OCI-LY7 (cell line): Measurements from ENCODE around the gene CFAP54. TPM values are rescaled to one million over a fixed set of nuclear protein-coding genes. Genes with fewer than 3 reads are reported as not detected.

Source experiments
- BruUV-seq: library from RNA; stranded (reverse); fragments of 400-500 nt; replicated peaks from 2 replicates; lab custom pipeline; 2021; lab: Mats Ljungman, UMichigan
- CTCF ChIA-PET: fragments of 300-600 bp; sonication (Branson Sonifier 250); formaldehyde crosslinking; loops from one replicate; lab custom pipeline; 2022; ENCODE audit warnings: antibody characterized with exemption; ENCODE audit not compliant: unreplicated experiment; lab: Charles Lee
- POLR2A ChIA-PET: fragments of 300-600 bp; sonication (Branson Sonifier 250); formaldehyde crosslinking; loops from one replicate; lab custom pipeline; 2022; ENCODE audit warnings: antibody characterized with exemption; lab: Charles Lee
- DNase-seq: peaks from one replicate; pipeline ENCODE4 v3.0.0-alpha.2; 2015; ENCODE audit warnings: low spot score
- H2AFZ ChIP-seq: fragments of 200-600 bp; sonication (generic), shearing (Covaris generic); 2 replicates; pipeline ENCODE4 v1.6.1; 2014; ENCODE audit warnings: mild to moderate bottlenecking, antibody characterized with exemption, low read length, moderate library complexity
- H3K27ac ChIP-seq: fragments of 200-600 bp; sonication (generic); 2 replicates; pipeline ENCODE4 v1.5.1; 2014; ENCODE audit warnings: mixed run types, low read depth, mild to moderate bottlenecking, moderate library complexity, low read length, inconsistent platforms; ENCODE audit not compliant: poor library complexity, severe bottlenecking
- H3K36me3 ChIP-seq: fragments of 200-600 bp; sonication (generic); 2 replicates; pipeline ENCODE4 v1.6.1; 2014; ENCODE audit warnings: mild to moderate bottlenecking, antibody characterized with exemption, low read length, moderate library complexity, mixed read lengths; ENCODE audit not compliant: insufficient read depth
- H3K4me1 ChIP-seq: fragments of 200-600 bp; sonication (generic); 2 replicates; pipeline ENCODE4 v1.5.1; 2014; ENCODE audit warnings: mild to moderate bottlenecking, low read length; ENCODE audit not compliant: insufficient read depth, poor library complexity, severe bottlenecking
- H3K4me2 ChIP-seq: fragments of 200-600 bp; sonication (generic); 2 replicates; pipeline ENCODE4 v1.6.1; 2014; ENCODE audit warnings: mild to moderate bottlenecking, low read length
- H3K4me3 ChIP-seq: fragments of 200-600 bp; sonication (generic); 2 replicates; pipeline ENCODE4 v1.5.1; 2014; ENCODE audit warnings: mild to moderate bottlenecking, low read depth, low read length; ENCODE audit not compliant: poor library complexity, severe bottlenecking
- H3K79me2 ChIP-seq: fragments of 200-600 bp; sonication (generic); 2 replicates; pipeline ENCODE4 v1.6.1; 2016; ENCODE audit warnings: low read depth, mild to moderate bottlenecking, low read length, moderate library complexity, mixed read lengths; ENCODE audit not compliant: insufficient read depth
- H3K9me2 ChIP-seq: fragments of 200-600 bp; sonication (generic); 2 replicates; pipeline ENCODE4 v1.6.1; 2016; ENCODE audit warnings: mild to moderate bottlenecking, low read length, mixed read lengths; ENCODE audit not compliant: insufficient read depth
- H3K9me3 ChIP-seq: fragments of 200-600 bp; sonication (generic); 2 replicates; pipeline ENCODE4 v1.6.1; 2014; ENCODE audit warnings: mild to moderate bottlenecking, mixed run types, low read length, mixed read lengths
- H4K20me1 ChIP-seq: fragments of 200-600 bp; sonication (generic); 2 replicates; pipeline ENCODE4 v1.6.1; 2014; ENCODE audit warnings: mild to moderate bottlenecking, antibody characterized with exemption, low read length, moderate library complexity, mixed read lengths; ENCODE audit not compliant: insufficient read depth
- CTCF ChIP-seq: fragments of 200-600 bp; sonication (generic); conservative IDR thresholded peaks from 2 replicates; pipeline ENCODE4 v1.5.1; 2014; ENCODE audit warnings: mild to moderate bottlenecking, antibody characterized with exemption, low read length, moderate library complexity, mixed read lengths
- EZH2phosphoT487 ChIP-seq: fragments of 200-600 bp; sonication (generic); IDR thresholded peaks from 2 replicates; pipeline ENCODE4 v1.6.1; 2018; ENCODE audit warnings: low read depth, borderline replicate concordance, mild to moderate bottlenecking, mixed run types, antibody characterized with exemption, low read length, moderate library complexity, mixed read lengths
- intact Hi-C: fragments of 100-400 bp; cut with micrococcal nuclease; formaldehyde crosslinking; loops from one replicate; pipeline ENCODE4 v1.10.0; 2022; ENCODE audit not compliant: unreplicated experiment
- total RNA-seq, 2 experiments: library from RNA; depleted of rRNA in 1 of 2; stranded (reverse); fragments of >200 nt in 1 of 2; shearing (Covaris generic) in 1 of 2; gene quantifications; 2 replicates each; pipeline ENCODE4 v1.2.3, GENCODE V29; 2014 to 2022

Gene CFAP54
- total RNA-seq, 2 experiments from 2014 or later, result 0.53 TPM; not detected in 1

- BruUV-seq, result no TSS peak
- Histone ChIP-seq H4K20me1 (no peaks in the 10 kb centered on the region), H3K4me1 (no peaks in the 10 kb centered on the region), H3K4me3 (no peak overlapping the region), H3K36me3 (no peaks in the 10 kb centered on the region), H3K9me3 (no peaks in the 10 kb centered on the region), H3K4me2 (no peak overlapping the region), H3K79me2 (no peaks in the 10 kb centered on the region), H3K9me2 (no peaks in the 10 kb centered on the region), H2AFZ (no peak overlapping the region), H3K27ac (no peak overlapping the region)
- no peak for DNase-seq
- no peak for TF ChIP-seq CTCF
- intact Hi-C loops, result no loop called here
- CTCF ChIA-PET, result no interaction called here
- POLR2A ChIA-PET, result no interaction called here
Observed at GRCh38 chr12:96892104-96892503, 402.7 kb downstream of the CFAP54 start.

GRCh38 chr12:96897421-96897820, 408.0 kb downstream of the CFAP54 start:
- Histone ChIP-seq H3K9me3 (no peaks in the 10 kb centered on the region), H3K9me2 (no peaks in the 10 kb centered on the region), H3K4me2 (no peak overlapping the region), H3K27ac (no peak overlapping the region), H3K4me3 (no peak overlapping the region), H3K4me1 (no peaks in the 10 kb centered on the region), H3K79me2 (no peaks in the 10 kb centered on the region), H3K36me3 (no peaks in the 10 kb centered on the region), H4K20me1 (no peaks in the 10 kb centered on the region), H2AFZ (no peak overlapping the region)
- intact Hi-C loops, result no loop called here
- ChIA-PET POLR2A (no interaction called here), CTCF (no interaction called here)
- DNase-seq, result no peak
- TF ChIP-seq EZH2phosphoT487, result no peak
- no TSS peak for BruUV-seq

GRCh38 chr12:96901175-96901574, 411.8 kb downstream of the CFAP54 start:
- peaks cover under 1% of the 10 kb centered on the region for H3K4me1 ChIP-seq
- no peak overlapping the region for H3K4me3 ChIP-seq
- ChIA-PET POLR2A (interaction anchor here (0.6 kb wide), 1 partner anchor 8 kb away, joined by 3 read pairs; no protein-coding TSS in a partner anchor), CTCF (no interaction called here)
- DNase-seq, result no peak
- no peaks in the 10 kb centered on the region for H4K20me1 ChIP-seq
- H3K27ac ChIP-seq, result no peak overlapping the region
- H3K4me2 ChIP-seq, result no peak overlapping the region
- H3K79me2 ChIP-seq, result no peaks in the 10 kb centered on the region
- no TSS peak for BruUV-seq
- intact Hi-C loops, result loop anchor here (10.0 kb wide), 1 partner anchor 1474 kb away; no protein-coding TSS in a partner anchor
- H3K9me2 ChIP-seq, result no peaks in the 10 kb centered on the region
- no peaks in the 10 kb centered on the region for H3K36me3 ChIP-seq
- no peak for TF ChIP-seq EZH2phosphoT487
- TF ChIP-seq CTCF, result no peak
- no peak overlapping the region for H2AFZ ChIP-seq
- no peaks in the 10 kb centered on the region for H3K9me3 ChIP-seq
